AG09309 (cell line): ENCODE measurements around the gene HMGCL.
"Not testable (repeated sequence)": the region's sequence is repeated elsewhere in the genome, so short reads cannot be mapped to it uniquely, and the experiment has no call there.

Experiments
- DNase-seq: peaks from one replicate; pipeline ENCODE4 v3.0.0-alpha.2; 2010; ENCODE audit warnings: low read depth
- H3K4me3 ChIP-seq: 2 replicates; pipeline ENCODE4 v1.5.1; 2011; ENCODE audit warnings: mild to moderate bottlenecking, low read depth, low read length, moderate library complexity; ENCODE audit not compliant: control insufficient read depth
- TF ChIP-seq, protein P1 (sequence below): IDR thresholded peaks from 2 replicates; pipeline ENCODE4 v1.5.1; 2011; ENCODE audit warnings: mild to moderate bottlenecking, low read depth, low read length, inconsistent platforms; ENCODE audit not compliant: insufficient read depth, control insufficient read depth; ENCODE audit errors: missing control alignments

The HMGCL gene

GRCh38 chr1:23845163-23845562 is 19.9 kb upstream of the HMGCL start:
- TF ChIP-seq, protein P1, sequence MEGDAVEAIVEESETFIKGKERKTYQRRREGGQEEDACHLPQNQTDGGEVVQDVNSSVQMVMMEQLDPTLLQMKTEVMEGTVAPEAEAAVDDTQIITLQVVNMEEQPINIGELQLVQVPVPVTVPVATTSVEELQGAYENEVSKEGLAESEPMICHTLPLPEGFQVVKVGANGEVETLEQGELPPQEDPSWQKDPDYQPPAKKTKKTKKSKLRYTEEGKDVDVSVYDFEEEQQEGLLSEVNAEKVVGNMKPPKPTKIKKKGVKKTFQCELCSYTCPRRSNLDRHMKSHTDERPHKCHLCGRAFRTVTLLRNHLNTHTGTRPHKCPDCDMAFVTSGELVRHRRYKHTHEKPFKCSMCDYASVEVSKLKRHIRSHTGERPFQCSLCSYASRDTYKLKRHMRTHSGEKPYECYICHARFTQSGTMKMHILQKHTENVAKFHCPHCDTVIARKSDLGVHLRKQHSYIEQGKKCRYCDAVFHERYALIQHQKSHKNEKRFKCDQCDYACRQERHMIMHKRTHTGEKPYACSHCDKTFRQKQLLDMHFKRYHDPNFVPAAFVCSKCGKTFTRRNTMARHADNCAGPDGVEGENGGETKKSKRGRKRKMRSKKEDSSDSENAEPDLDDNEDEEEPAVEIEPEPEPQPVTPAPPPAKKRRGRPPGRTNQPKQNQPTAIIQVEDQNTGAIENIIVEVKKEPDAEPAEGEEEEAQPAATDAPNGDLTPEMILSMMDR: no peak
- no peak for DNase-seq

GRCh38 chr1:23843644-23844043 is 18.4 kb upstream of the HMGCL start:
- DNase-seq: no peak
- no peak overlapping the region for H3K4me3 ChIP-seq
- TF ChIP-seq, protein P1: no peak

More at GRCh38 chr1:23845163-23845562, 19.9 kb upstream of the HMGCL start:
- no peak overlapping the region for H3K4me3 ChIP-seq

DNA sequence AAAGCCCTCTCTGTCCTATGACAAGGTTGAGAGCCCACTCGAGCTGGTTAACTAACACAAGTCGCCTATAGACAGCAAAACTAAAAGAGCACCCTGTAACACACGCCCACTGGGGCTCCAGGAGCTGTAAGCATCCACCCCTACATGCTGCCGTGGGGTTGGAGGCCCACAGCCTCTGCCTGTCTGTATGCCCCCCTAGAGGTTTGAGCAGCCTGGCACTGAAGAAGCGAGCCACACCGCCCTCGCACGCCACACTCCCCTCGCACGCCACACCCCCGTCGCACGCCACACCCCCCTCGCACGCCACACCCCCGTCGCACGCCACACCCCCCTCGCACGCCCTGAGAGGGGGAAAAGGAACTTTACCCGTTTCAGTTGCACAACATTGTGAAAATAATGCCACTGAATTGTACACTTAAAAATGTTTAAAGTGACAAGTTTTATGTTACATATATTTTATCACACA is 13.2 kb upstream of the HMGCL start:
- no peak for DNase-seq

GRCh38 chr1:23837908-23838307 is 12.7 kb upstream of the HMGCL start:
- no peak overlapping the region for H3K4me3 ChIP-seq
- no peak for DNase-seq
- TF ChIP-seq, protein P1: no peak

More for the DNA sequence above, 13.2 kb upstream of the HMGCL start:
- H3K4me3 ChIP-seq: peak overlapping the region; percentile 29
- TF ChIP-seq, protein P1: peak; percentile 6

GRCh38 chr1:23836037-23836436 is 10.8 kb upstream of the HMGCL start:
- DNase-seq: no peak
- no peak overlapping the region for H3K4me3 ChIP-seq
- TF ChIP-seq, protein P1: no peak

GRCh38 chr1:23834156-23834555 is 8.9 kb upstream of the HMGCL start:
- not testable (repeated sequence) for DNase-seq

GRCh38 chr1:23827717-23828116 is 2.5 kb upstream of the HMGCL start:
- H3K4me3 ChIP-seq: no peak overlapping the region
- TF ChIP-seq, protein P1: no peak
- no peak for DNase-seq

More at GRCh38 chr1:23834156-23834555, 8.9 kb upstream of the HMGCL start:
- not testable (repeated sequence) for H3K4me3 ChIP-seq

- not testable (repeated sequence) for DNase-seq, H3K4me3 ChIP-seq
Observed at GRCh38 chr1:23826590-23826989, 1.4 kb upstream of the HMGCL start.
